ENCODE data around the gene ARF1. TPM values are rescaled to one million over a fixed set of nuclear protein-coding genes. Genes with fewer than 3 reads are reported as not detected.

ARF1 gene
- total and polyA plus RNA-seq, 2 experiments from 2014 or later = 250 to 609 TPM

- no peak overlapping the region for H3K27ac ChIP-seq
- TF ChIP-seq EZH2phosphoT487 (IDR thresholded peaks at IDR 0.05; ENCODE audit: low read depth, severe bottlenecking, unreplicated experiment) = no peak
- no peak for TF ChIP-seq CTCF (IDR thresholded peaks at IDR 0.05; ENCODE audit: poor library complexity)
- TF ChIP-seq EZH2 (IDR thresholded peaks at IDR 0.05; ENCODE audit: borderline replicate concordance) = no peak
- H3K4me3 ChIP-seq = no peak overlapping the region
- H3K9me3 ChIP-seq (ENCODE audit: low read depth) = no peaks in the 10 kb centered on the region
- H2AFZ ChIP-seq = no peak overlapping the region
- no peak for DNase-seq (ENCODE audit: low spot score)
- H3K4me1 ChIP-seq (ENCODE audit: insufficient read depth) = peaks cover 9% of the 10 kb centered on the region
- no peaks in the 10 kb centered on the region for H3K36me3 ChIP-seq (replicated peaks; ENCODE audit: insufficient read depth, low read depth)
- H4K20me1 ChIP-seq (ENCODE audit: insufficient read depth, poor library complexity, severe bottlenecking) = no peaks in the 10 kb centered on the region
- no peaks in the 10 kb centered on the region for H3K27me3 ChIP-seq
- no peaks in the 10 kb centered on the region for H3K9me2 ChIP-seq (replicated peaks; ENCODE audit: insufficient read depth)
- no peak overlapping the region for H3K4me2 ChIP-seq
- 81% methylated on average over 9 of the region's 9 CpGs for WGBS (ENCODE audit: low lambda C conversion rate, missing lambda C conversion rate)
- H3K79me2 ChIP-seq = peaks cover 18% of the 10 kb centered on the region
Measured at GRCh38 chr1:228076796-228077430, 5.6 kb upstream of the ARF1 start.

- Histone ChIP-seq H3K4me2 (no peak overlapping the region), H3K27ac (no peak overlapping the region), H3K4me1 (ENCODE audit: insufficient read depth) (peaks cover 9% of the 10 kb centered on the region), H3K27me3 (no peaks in the 10 kb centered on the region), H3K9me3 (ENCODE audit: low read depth) (no peaks in the 10 kb centered on the region), H3K79me2 (peaks cover 23% of the 10 kb centered on the region), H3K4me3 (no peak overlapping the region), H4K20me1 (ENCODE audit: insufficient read depth, poor library complexity, severe bottlenecking) (no peaks in the 10 kb centered on the region), H2AFZ (no peak overlapping the region), H3K36me3 (replicated peaks; ENCODE audit: insufficient read depth, low read depth) (no peaks in the 10 kb centered on the region), H3K9me2 (replicated peaks; ENCODE audit: insufficient read depth) (no peaks in the 10 kb centered on the region)
- no peak for TF ChIP-seq EZH2phosphoT487 (IDR thresholded peaks at IDR 0.05; ENCODE audit: low read depth, severe bottlenecking, unreplicated experiment)
- TF ChIP-seq EZH2 (IDR thresholded peaks at IDR 0.05; ENCODE audit: borderline replicate concordance) = no peak
- no peak for TF ChIP-seq CTCF (IDR thresholded peaks at IDR 0.05; ENCODE audit: poor library complexity)
- DNase-seq (ENCODE audit: low spot score) = no peak
- WGBS (ENCODE audit: low lambda C conversion rate, missing lambda C conversion rate) = 76% methylated on average over 10 of the region's 10 CpGs
Measured at GRCh38 chr1:228077565-228078330, 4.8 kb upstream of the ARF1 start.

GRCh38 chr1:228079013-228079412, 3.5 kb upstream of the ARF1 start:
- 91% methylated on average over 7 of the region's 7 CpGs for WGBS (ENCODE audit: low lambda C conversion rate, missing lambda C conversion rate)

More at GRCh38 chr1:228079013-228079412, 3.5 kb upstream of the ARF1 start:
- no peak for TF ChIP-seq EZH2phosphoT487 (IDR thresholded peaks at IDR 0.05; ENCODE audit: low read depth, severe bottlenecking, unreplicated experiment)
- TF ChIP-seq EZH2 (IDR thresholded peaks at IDR 0.05; ENCODE audit: borderline replicate concordance) = no peak
- no peaks in the 10 kb centered on the region for H3K9me3 ChIP-seq (ENCODE audit: low read depth)
- H3K27me3 ChIP-seq = no peaks in the 10 kb centered on the region
- H2AFZ ChIP-seq = no peak overlapping the region
- peaks cover 36% of the 10 kb centered on the region for H3K79me2 ChIP-seq
- H3K4me3 ChIP-seq = no peak overlapping the region
- H4K20me1 ChIP-seq (ENCODE audit: insufficient read depth, poor library complexity, severe bottlenecking) = peaks cover 9% of the 10 kb centered on the region
- no peak overlapping the region for H3K27ac ChIP-seq
- DNase-seq (ENCODE audit: low spot score) = no peak
- no peaks in the 10 kb centered on the region for H3K9me2 ChIP-seq (replicated peaks; ENCODE audit: insufficient read depth)
- H3K4me2 ChIP-seq = no peak overlapping the region
- peaks cover 9% of the 10 kb centered on the region for H3K4me1 ChIP-seq (ENCODE audit: insufficient read depth)
- no peaks in the 10 kb centered on the region for H3K36me3 ChIP-seq (replicated peaks; ENCODE audit: insufficient read depth, low read depth)
